AG09309 (cell line): ENCODE results near the gene SLK.

Experiments
- DNase-seq: peaks from one replicate; pipeline ENCODE4 v3.0.0-alpha.2; 2010; ENCODE audit warnings: low read depth
- H3K4me3 ChIP-seq: 2 replicates; pipeline ENCODE4 v1.5.1; 2011; ENCODE audit warnings: mild to moderate bottlenecking, low read depth, low read length, moderate library complexity; ENCODE audit not compliant: control insufficient read depth
- TF ChIP-seq, protein P1 (sequence below): IDR thresholded peaks from 2 replicates; pipeline ENCODE4 v1.5.1; 2011; ENCODE audit warnings: mild to moderate bottlenecking, low read depth, low read length, inconsistent platforms; ENCODE audit not compliant: insufficient read depth, control insufficient read depth; ENCODE audit errors: missing control alignments

The SLK gene

DNA sequence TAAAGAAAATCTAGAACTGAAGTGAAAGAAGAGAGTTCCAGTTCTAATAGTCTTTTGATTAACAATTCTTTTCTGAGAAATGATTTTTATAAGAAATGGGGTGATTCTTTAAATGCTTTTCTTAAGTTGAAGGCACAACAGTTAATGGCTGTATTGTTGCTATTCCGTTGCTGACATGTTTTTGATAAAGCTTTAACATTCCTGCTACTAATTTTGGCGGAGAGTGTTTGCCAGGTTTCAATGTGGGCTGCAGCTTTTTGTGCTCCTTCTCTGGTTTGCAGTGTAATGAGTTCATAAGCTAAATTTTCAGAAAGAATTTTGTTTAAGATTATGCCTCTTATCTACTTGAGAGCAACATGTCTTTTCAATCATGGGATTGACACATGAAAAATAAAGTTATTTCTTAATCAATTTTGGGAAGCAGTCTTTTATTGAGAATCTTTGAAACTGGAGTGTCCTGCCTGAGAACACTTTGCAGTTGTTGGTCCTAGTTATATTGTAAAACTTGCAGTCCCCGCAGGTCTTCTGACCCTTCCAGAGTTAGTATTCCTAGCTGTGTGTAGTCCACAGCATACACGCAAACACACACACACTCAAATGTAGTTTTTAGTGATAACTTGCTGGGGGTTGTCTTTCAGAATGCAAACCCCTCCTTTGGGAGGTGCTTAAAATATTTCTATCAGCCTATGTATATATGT is 62.0 kb downstream of the SLK start:
- TF ChIP-seq, protein P1, sequence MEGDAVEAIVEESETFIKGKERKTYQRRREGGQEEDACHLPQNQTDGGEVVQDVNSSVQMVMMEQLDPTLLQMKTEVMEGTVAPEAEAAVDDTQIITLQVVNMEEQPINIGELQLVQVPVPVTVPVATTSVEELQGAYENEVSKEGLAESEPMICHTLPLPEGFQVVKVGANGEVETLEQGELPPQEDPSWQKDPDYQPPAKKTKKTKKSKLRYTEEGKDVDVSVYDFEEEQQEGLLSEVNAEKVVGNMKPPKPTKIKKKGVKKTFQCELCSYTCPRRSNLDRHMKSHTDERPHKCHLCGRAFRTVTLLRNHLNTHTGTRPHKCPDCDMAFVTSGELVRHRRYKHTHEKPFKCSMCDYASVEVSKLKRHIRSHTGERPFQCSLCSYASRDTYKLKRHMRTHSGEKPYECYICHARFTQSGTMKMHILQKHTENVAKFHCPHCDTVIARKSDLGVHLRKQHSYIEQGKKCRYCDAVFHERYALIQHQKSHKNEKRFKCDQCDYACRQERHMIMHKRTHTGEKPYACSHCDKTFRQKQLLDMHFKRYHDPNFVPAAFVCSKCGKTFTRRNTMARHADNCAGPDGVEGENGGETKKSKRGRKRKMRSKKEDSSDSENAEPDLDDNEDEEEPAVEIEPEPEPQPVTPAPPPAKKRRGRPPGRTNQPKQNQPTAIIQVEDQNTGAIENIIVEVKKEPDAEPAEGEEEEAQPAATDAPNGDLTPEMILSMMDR = no peak
- DNase-seq = no peak
- no peak overlapping the region for H3K4me3 ChIP-seq

DNA sequence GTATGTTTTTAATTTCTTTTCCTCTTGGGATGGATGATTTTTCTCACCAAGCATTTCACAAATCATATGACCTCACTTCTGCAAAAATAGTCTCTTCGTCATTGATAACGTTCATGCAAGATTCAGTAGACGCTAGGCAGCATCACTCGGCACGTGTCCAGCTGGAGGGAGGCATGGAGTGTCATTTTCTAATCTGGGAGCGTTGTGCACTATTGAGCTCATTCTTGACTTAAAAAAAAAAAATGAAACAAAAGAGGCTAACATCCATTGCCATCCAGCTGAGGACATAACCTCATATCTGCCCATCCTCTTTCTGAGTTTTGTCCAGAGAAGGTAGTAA is 62.6 kb downstream of the SLK start:
- H3K4me3 ChIP-seq = no peak overlapping the region
- no peak for DNase-seq
- TF ChIP-seq, protein P1 = no peak

DNA sequence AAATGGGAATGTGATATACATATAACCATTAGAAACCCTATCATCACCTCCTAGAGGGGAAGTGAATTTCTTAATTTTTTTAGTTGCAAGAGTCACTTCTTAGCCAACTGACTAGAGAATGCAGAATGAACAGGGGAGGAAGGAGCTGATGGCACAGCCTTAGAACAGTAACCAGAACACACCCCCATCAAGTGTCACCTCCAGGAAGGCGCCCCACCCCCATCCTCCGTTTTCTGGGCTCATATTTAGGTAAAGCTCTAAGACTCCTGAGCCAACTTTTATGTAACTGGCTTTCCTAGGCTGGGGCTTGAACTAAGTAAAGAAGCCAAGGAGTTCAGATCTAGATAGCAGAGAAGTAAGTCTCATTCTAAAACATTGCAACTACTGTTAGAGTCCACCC is 64.7 kb downstream of the SLK start:
- DNase-seq = no peak
- TF ChIP-seq, protein P1 = no peak
- no peak overlapping the region for H3K4me3 ChIP-seq

DNA sequence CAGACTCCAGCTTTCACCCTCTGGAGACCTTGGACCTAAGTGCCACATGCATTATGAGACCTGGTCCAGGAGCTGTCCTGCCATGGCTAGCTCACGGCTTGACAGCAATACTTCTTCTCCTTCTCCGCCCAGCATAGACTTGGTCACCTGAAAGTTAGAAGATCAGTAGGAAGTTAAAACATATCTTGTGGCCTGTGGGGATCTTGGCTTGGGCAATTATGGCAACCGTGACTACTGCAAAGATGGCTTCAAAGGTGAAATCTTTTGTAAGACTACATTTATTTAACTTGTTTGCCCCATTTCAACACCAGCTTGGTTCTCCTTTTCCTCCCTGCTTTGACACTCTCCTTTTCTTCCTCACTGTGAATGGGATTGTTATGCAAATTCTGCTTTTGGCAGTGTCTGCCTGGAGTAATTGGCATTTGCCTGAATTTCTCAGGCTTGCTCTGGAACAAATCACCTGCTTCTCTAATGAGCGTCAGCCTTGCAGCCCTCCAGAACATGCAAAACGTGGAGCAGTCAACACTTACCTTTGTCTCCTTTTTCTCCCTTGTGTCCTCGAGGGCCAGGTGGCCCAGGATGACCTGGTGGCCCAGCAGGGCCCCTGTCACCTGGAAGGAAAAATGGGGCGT is 65.3 kb downstream of the SLK start:
- no peak for DNase-seq
- TF ChIP-seq, protein P1 = no peak

DNA sequence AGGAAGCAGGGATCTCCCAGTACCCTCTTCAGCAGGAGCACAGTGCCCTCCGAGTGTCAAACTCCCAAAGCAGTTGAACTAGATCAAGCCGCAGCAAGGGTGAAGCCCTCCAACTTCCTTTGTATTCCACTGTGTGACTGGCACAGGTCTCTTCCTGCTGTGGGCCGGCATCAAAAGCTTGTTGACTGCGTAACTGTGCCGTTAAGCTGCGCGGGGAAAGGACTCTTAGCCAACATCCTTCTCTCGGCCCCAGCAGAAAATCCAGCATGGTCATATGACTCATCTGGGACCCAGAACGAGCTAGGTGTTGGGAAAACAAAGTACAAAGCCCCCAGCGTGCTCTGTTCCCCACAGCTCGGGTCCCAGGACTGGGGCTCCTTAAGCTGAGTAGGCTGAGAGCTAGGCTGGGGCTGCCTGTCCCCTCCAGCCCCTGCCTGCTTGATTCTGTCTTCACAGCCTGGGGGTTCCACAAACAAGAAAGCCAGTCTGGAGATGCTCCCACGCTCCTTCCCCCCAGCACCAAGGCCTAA is 66.5 kb downstream of the SLK start:
- H3K4me3 ChIP-seq = no peak overlapping the region
- TF ChIP-seq, protein P1 = no peak
- DNase-seq = no peak

More for the DNA sequence above, 65.3 kb downstream of the SLK start:
- H3K4me3 ChIP-seq = no peak overlapping the region

DNA sequence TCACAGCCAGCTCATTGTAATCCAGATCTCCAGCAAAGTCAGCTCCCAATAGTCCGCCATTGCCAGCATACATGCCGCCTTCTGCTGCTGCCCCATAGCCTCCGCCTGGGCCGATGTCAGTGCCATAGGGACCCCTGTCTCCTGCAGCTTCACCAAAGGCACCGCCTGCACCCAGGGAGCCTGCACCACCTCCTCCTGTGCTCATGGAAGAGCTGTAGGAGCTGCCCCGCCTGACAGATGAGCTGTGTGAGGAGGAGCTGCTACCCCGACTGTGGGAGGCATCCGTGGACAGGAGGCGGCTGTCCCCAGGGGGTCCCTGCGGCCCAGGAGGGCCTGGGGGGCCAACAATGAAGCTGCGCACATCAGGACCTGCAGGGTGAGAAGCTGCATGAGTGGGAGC is 67.0 kb downstream of the SLK start:
- TF ChIP-seq, protein P1 = no peak
- DNase-seq = no peak
- no peak overlapping the region for H3K4me3 ChIP-seq
